GM18861 (cell line): Measurements from ENCODE around the gene ATP8B4.
"Not testable (repeated sequence)": the region's sequence is repeated elsewhere in the genome, so short reads cannot be mapped to it uniquely, and the experiment has no call there.

Source experiments
- ATAC-seq: cut with Tn5 transposase; IDR thresholded peaks from one replicate; pipeline ENCODE4 v1.9.1; 2021; ENCODE audit not compliant: unreplicated experiment

ATP8B4 gene

GRCh38 chr15:50119063-50120040 lies at the start of gene ATP8B4:
Gene ATP8B4, minus strand, starts transcription at chr15:50119233. Its CDS starts 12,267 bp downstream, at chr15:50106966.
- no peak for ATAC-seq

GRCh38 chr15:50168379-50168778 lies 49.3 kb upstream of the ATP8B4 start:
- ATAC-seq, result no peak

- no peak for ATAC-seq
Measured at GRCh38 chr15:50167110-50167509, 48.1 kb upstream of the ATP8B4 start.

GRCh38 chr15:50166216-50166615 lies 47.2 kb upstream of the ATP8B4 start:
- ATAC-seq, result no peak

GRCh38 chr15:50164458-50164857 lies 45.4 kb upstream of the ATP8B4 start:
- no peak for ATAC-seq

- no peak for ATAC-seq
Measured at GRCh38 chr15:50163719-50164410, 44.8 kb upstream of the ATP8B4 start.

- no peak for ATAC-seq
Measured at GRCh38 chr15:50162969-50163718, 44.1 kb upstream of the ATP8B4 start.

- not testable (repeated sequence) for ATAC-seq
Measured at GRCh38 chr15:50158236-50158635, 39.2 kb upstream of the ATP8B4 start.

- ATAC-seq, result no peak
Measured at GRCh38 chr15:50151476-50151875, 32.4 kb upstream of the ATP8B4 start.

GRCh38 chr15:50150851-50151250 lies 31.8 kb upstream of the ATP8B4 start:
- ATAC-seq, result no peak

- ATAC-seq, result no peak
Measured at GRCh38 chr15:50150349-50150748, 31.3 kb upstream of the ATP8B4 start.

GRCh38 chr15:50149090-50149489 lies 30.1 kb upstream of the ATP8B4 start:
- ATAC-seq, result no peak

GRCh38 chr15:50148362-50148963 lies 29.4 kb upstream of the ATP8B4 start:
- no peak for ATAC-seq

- no peak for ATAC-seq
Measured at GRCh38 chr15:50146632-50147031, 27.6 kb upstream of the ATP8B4 start.

GRCh38 chr15:50145451-50145872 lies 26.4 kb upstream of the ATP8B4 start:
- no peak for ATAC-seq

- ATAC-seq, result no peak
Measured at GRCh38 chr15:50144341-50145120, 25.5 kb upstream of the ATP8B4 start.

GRCh38 chr15:50143255-50143860 lies 24.3 kb upstream of the ATP8B4 start:
- no peak for ATAC-seq

GRCh38 chr15:50141856-50142255 lies 22.8 kb upstream of the ATP8B4 start:
- ATAC-seq, result no peak

- no peak for ATAC-seq
Measured at GRCh38 chr15:50140983-50141382, 21.9 kb upstream of the ATP8B4 start.

GRCh38 chr15:50140098-50140497 lies 21.1 kb upstream of the ATP8B4 start:
- ATAC-seq, result no peak
